Hepatocyte (in vitro differentiated cells): ENCODE results near the gene PACS1.

ENCODE experiments used
- EZH2phosphoT487 ChIP-seq: fragments of 200-600 bp; sonication (generic); IDR thresholded peaks from one replicate; pipeline ENCODE4 v1.6.1; 2018; ENCODE audit warnings: antibody characterized with exemption, mild to moderate bottlenecking, low read depth, moderate library complexity; ENCODE audit not compliant: unreplicated experiment, severe bottlenecking
- TF ChIP-seq, protein P1 (sequence below): fragments of 200-600 bp; sonication (generic); IDR thresholded peaks from 2 replicates; pipeline ENCODE4 v1.5.1; 2016; ENCODE audit warnings: antibody characterized with exemption, mild to moderate bottlenecking; ENCODE audit not compliant: poor library complexity

- TF ChIP-seq, protein P1, sequence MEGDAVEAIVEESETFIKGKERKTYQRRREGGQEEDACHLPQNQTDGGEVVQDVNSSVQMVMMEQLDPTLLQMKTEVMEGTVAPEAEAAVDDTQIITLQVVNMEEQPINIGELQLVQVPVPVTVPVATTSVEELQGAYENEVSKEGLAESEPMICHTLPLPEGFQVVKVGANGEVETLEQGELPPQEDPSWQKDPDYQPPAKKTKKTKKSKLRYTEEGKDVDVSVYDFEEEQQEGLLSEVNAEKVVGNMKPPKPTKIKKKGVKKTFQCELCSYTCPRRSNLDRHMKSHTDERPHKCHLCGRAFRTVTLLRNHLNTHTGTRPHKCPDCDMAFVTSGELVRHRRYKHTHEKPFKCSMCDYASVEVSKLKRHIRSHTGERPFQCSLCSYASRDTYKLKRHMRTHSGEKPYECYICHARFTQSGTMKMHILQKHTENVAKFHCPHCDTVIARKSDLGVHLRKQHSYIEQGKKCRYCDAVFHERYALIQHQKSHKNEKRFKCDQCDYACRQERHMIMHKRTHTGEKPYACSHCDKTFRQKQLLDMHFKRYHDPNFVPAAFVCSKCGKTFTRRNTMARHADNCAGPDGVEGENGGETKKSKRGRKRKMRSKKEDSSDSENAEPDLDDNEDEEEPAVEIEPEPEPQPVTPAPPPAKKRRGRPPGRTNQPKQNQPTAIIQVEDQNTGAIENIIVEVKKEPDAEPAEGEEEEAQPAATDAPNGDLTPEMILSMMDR = no peak
- TF ChIP-seq EZH2phosphoT487 = no peak
Measured at GRCh38 chr11:66055021-66055420, 15.1 kb upstream of the PACS1 start.
